ENCODE data around the gene SRR.
"Not testable (repeated sequence)": the region's sequence is repeated elsewhere in the genome, so short reads cannot be mapped to it uniquely, and the experiment has no call there.

DNA sequence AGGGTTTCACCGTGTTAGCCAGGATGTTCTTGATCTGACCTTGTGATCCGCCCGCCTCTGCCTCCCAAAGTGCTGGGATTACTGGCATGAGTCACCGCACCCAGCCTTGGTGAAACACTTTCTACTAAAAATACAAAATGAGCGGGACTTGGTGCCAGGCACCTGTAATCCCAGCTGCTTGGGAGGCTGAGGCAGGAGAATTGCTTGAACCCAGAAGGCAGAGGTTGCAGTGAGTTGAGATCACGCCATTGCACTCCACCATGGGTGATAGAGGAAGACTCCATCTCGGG lies 13.1 kb downstream of the SRR start:
- TF ChIP-seq, protein P1, sequence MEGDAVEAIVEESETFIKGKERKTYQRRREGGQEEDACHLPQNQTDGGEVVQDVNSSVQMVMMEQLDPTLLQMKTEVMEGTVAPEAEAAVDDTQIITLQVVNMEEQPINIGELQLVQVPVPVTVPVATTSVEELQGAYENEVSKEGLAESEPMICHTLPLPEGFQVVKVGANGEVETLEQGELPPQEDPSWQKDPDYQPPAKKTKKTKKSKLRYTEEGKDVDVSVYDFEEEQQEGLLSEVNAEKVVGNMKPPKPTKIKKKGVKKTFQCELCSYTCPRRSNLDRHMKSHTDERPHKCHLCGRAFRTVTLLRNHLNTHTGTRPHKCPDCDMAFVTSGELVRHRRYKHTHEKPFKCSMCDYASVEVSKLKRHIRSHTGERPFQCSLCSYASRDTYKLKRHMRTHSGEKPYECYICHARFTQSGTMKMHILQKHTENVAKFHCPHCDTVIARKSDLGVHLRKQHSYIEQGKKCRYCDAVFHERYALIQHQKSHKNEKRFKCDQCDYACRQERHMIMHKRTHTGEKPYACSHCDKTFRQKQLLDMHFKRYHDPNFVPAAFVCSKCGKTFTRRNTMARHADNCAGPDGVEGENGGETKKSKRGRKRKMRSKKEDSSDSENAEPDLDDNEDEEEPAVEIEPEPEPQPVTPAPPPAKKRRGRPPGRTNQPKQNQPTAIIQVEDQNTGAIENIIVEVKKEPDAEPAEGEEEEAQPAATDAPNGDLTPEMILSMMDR (IDR thresholded peaks at IDR 0.05): not testable (repeated sequence)
- TF ChIP-seq EP300 (IDR thresholded peaks at IDR 0.05): not testable (repeated sequence)

All from ovary (tissue), 3 donors.